Measurements from ENCODE around the gene RPS6KC1. TPM values are rescaled to one million over a fixed set of nuclear protein-coding genes. Genes with fewer than 3 reads are reported as not detected.

The RPS6KC1 gene
- total and polyA plus RNA-seq, 2 donors (not counting 1 experiment from before 2014, with no cell fraction given), result 2.4 to 19.0 TPM

DNA sequence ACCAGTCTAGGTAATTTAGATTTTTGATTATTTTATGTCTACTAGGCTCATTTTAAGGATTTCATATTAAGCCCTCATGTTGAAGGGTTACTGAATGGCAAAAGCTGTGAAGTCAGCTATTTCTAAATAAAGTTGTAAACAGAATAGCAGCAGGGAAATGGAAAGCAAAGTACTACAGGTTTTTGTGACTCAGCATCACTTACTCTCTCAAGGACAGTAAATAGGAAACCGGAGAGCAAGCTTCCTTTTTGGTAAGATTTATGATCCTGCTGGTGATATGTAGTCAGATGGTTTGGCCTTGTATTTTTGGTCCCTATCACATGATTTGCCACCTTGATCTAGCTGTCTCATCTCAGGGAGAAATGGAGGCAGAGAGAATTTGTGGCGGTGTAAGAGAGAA is 226.0 kb downstream of the RPS6KC1 start:
- DNase-seq (no peak), ATAC-seq (ENCODE audit: low read depth) (no peak)
- Histone ChIP-seq H2AFZ (ENCODE audit: insufficient read depth, low read depth, low read length, poor library complexity, severe bottlenecking) (no peak overlapping the region), H3K9ac (ENCODE audit: low read length) (no peak overlapping the region), H3K27me3 (replicated peaks in 1 of 4; ENCODE audit: control extremely low read depth in 1 of 4, control insufficient read depth in 3 of 4, insufficient read depth in 4 of 4, low read length in 3 of 4) (no peaks in the 10 kb centered on the region), H3K79me2 (ENCODE audit: control insufficient read depth, insufficient read depth, low read length) (no peaks in the 10 kb centered on the region), H3K4me1 (ENCODE audit: control insufficient read depth in 2 of 2, insufficient read depth in 2 of 2, low read length in 2 of 2) (no peaks in the 10 kb centered on the region), H4K20me1 (ENCODE audit: control insufficient read depth, insufficient read depth, low read length, poor library complexity, severe bottlenecking) (no peaks in the 10 kb centered on the region), H3K36me3 (replicated peaks in 1 of 2; ENCODE audit: control extremely low read depth in 1 of 2, control insufficient read depth in 1 of 2, extremely low read depth in 1 of 2, insufficient read depth in 2 of 2, low read length in 1 of 2) (no peaks in the 10 kb centered on the region), H3K9me3 (ENCODE audit: control extremely low read depth in 1 of 3, control insufficient read depth in 2 of 3, insufficient read depth in 1 of 3, low read length in 2 of 3) (no peaks in the 10 kb centered on the region), H3K27ac (ENCODE audit: low read length in 2 of 2) (no peak overlapping the region), H3K4me2 (replicated peaks; ENCODE audit: low read depth, low read length, poor library complexity, severe bottlenecking) (no peak overlapping the region), H3K4me3 (ENCODE audit: control extremely low read depth in 1 of 5, extremely low read depth in 1 of 5, insufficient read depth in 1 of 5, low read depth in 2 of 5, low read length in 4 of 5) (no peak overlapping the region)
- 100% methylated on average over 1 of the region's 2 CpGs for WGBS (ENCODE audit: insufficient coverage)
- TF ChIP-seq, protein P1, sequence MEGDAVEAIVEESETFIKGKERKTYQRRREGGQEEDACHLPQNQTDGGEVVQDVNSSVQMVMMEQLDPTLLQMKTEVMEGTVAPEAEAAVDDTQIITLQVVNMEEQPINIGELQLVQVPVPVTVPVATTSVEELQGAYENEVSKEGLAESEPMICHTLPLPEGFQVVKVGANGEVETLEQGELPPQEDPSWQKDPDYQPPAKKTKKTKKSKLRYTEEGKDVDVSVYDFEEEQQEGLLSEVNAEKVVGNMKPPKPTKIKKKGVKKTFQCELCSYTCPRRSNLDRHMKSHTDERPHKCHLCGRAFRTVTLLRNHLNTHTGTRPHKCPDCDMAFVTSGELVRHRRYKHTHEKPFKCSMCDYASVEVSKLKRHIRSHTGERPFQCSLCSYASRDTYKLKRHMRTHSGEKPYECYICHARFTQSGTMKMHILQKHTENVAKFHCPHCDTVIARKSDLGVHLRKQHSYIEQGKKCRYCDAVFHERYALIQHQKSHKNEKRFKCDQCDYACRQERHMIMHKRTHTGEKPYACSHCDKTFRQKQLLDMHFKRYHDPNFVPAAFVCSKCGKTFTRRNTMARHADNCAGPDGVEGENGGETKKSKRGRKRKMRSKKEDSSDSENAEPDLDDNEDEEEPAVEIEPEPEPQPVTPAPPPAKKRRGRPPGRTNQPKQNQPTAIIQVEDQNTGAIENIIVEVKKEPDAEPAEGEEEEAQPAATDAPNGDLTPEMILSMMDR (IDR thresholded peaks at IDR 0.05), result no peak
- TF ChIP-seq EZH2 (IDR thresholded peaks at IDR 0.05; ENCODE audit: borderline replicate concordance, insufficient read depth, low read depth, low read length, poor library complexity, severe bottlenecking), result no peak
- CTCF ChIA-PET, result no interaction called here
- intact Hi-C loops (cut with micrococcal nuclease), result no loop called here
- H3K27ac Mint-ChIP-seq, result no peak overlapping the region
- no peaks in the 10 kb centered on the region for H3K4me1 Mint-ChIP-seq
- no peaks in the 10 kb centered on the region for H3K9me3 Mint-ChIP-seq (ENCODE audit: insufficient read depth)
- POLR2A ChIA-PET, result no interaction called here
- no peak overlapping the region for H3K4me3 Mint-ChIP-seq
- no peaks in the 10 kb centered on the region for H3K27me3 Mint-ChIP-seq

DNA sequence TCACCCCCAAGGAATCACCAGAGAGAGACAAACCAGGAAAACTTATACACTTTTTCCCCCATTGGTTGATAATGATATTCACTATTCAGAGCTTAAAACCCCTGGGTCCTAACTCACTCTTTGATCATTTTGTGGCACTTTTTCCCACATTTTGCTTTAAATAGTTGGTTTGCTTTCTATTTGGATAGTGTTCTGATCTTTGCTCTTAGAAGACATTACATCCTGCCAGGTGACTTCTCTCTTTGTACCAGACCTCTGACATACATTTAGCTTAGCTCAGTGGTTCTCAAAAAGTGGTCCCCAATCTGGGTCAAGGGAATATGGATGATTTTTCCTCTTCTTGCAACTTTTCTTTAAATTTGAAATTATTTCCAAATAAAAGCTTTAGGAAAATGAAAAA is 228.4 kb downstream of the RPS6KC1 start:
- CTCF ChIA-PET, result no interaction called here
- H3K79me2 ChIP-seq (ENCODE audit: control insufficient read depth, insufficient read depth, low read length), result no peaks in the 10 kb centered on the region

More for the DNA sequence above, 228.4 kb downstream of the RPS6KC1 start:
- Histone ChIP-seq H3K4me2 (replicated peaks; ENCODE audit: low read depth, low read length, poor library complexity, severe bottlenecking) (no peak overlapping the region), H3K27ac (ENCODE audit: low read length in 2 of 2) (no peak overlapping the region), H2AFZ (ENCODE audit: insufficient read depth, low read depth, low read length, poor library complexity, severe bottlenecking) (no peak overlapping the region), H3K4me3 (ENCODE audit: control extremely low read depth in 1 of 5, extremely low read depth in 1 of 5, insufficient read depth in 1 of 5, low read depth in 2 of 5, low read length in 4 of 5) (no peak overlapping the region), H3K9me3 (ENCODE audit: control extremely low read depth in 1 of 3, control insufficient read depth in 2 of 3, insufficient read depth in 1 of 3, low read length in 2 of 3) (peaks cover 0 to 3% (median 0%) of the 10 kb centered on the region in 3 donors), H3K27me3 (replicated peaks in 1 of 4; ENCODE audit: control extremely low read depth in 1 of 4, control insufficient read depth in 3 of 4, insufficient read depth in 4 of 4, low read length in 3 of 4) (no peaks in the 10 kb centered on the region), H4K20me1 (ENCODE audit: control insufficient read depth, insufficient read depth, low read length, poor library complexity, severe bottlenecking) (no peaks in the 10 kb centered on the region), H3K9ac (ENCODE audit: low read length) (no peak overlapping the region), H3K4me1 (ENCODE audit: control insufficient read depth in 2 of 2, insufficient read depth in 2 of 2, low read length in 2 of 2) (no peaks in the 10 kb centered on the region), H3K36me3 (replicated peaks in 1 of 2; ENCODE audit: control extremely low read depth in 1 of 2, control insufficient read depth in 1 of 2, extremely low read depth in 1 of 2, insufficient read depth in 2 of 2, low read length in 1 of 2) (no peaks in the 10 kb centered on the region)
- Mint-ChIP-seq H3K27ac (no peak overlapping the region), H3K27me3 (no peaks in the 10 kb centered on the region), H3K9me3 (ENCODE audit: insufficient read depth) (peaks cover 5% of the 10 kb centered on the region), H3K4me3 (no peak overlapping the region), H3K4me1 (no peaks in the 10 kb centered on the region)
- no peak for DNase-seq
- intact Hi-C loops (cut with micrococcal nuclease), result no loop called here
- ATAC-seq (ENCODE audit: low read depth), result no peak
- POLR2A ChIA-PET, result no interaction called here
- no peak for TF ChIP-seq EZH2 (IDR thresholded peaks at IDR 0.05; ENCODE audit: borderline replicate concordance, insufficient read depth, low read depth, low read length, poor library complexity, severe bottlenecking)
- TF ChIP-seq, protein P1 (IDR thresholded peaks at IDR 0.05), result no peak
